K562 (cell line): Measurements from ENCODE around the gene EFR3B. TPM values are rescaled to one million over a fixed set of nuclear protein-coding genes. Genes with fewer than 3 reads are reported as not detected.

Experiments used
- ATAC-seq: fragments of 200-7000 bp; cut with Tn5 transposase; 3 replicates; pipeline ENCODE4 v1.9.1; 2020; ENCODE audit warnings: moderate library complexity
- BruUV-seq: library from RNA; stranded (reverse); fragments of 400-500 nt; replicated peaks from 2 replicates; lab custom pipeline; 2021; lab: Mats Ljungman, UMichigan
- CTCF ChIA-PET: fragments of 300-600 bp; formaldehyde crosslinking; extraction: SDS; loops from one replicate; lab custom pipeline; 2021; ENCODE audit warnings: low intra/inter-chr PET ratio; lab: Yijun Ruan, JAX
- POLR2A ChIA-PET: fragments of 300-600, 350-650 bp; sonication (Branson Sonifier 250); formaldehyde crosslinking; extraction: SDS; loops from one replicate; lab custom pipeline; 2021; ENCODE audit warnings: antibody characterized with exemption, inconsistent platforms; lab: Yijun Ruan, JAX
- DNase-seq, 4 experiments: peaks; one replicate each; pipeline versions ENCODE4 v3.0.0 to v3.0.0-alpha.2; 2011 to 2018; ENCODE audit warnings: low spot score in 3 of 4, mixed read lengths in 3 of 4; ENCODE audit errors: extremely low read depth in 1 of 4
- FAIRE-seq: peaks from 2 replicates; lab custom pipeline; 2011; peaks lifted over from hg19 to GRCh38; lab: Jason Lieb, UNC
- H2AFZ ChIP-seq: 2 replicates; pipeline ENCODE4 v1.6.0; 2011; ENCODE audit warnings: low read depth, low read length, control low read depth, inconsistent platforms
- H3K27ac ChIP-seq: fragments of 200-600 bp; 3 replicates; pipeline ENCODE4 v1.8.0; 2011; ENCODE audit warnings: low read depth, mild to moderate bottlenecking, control low read depth, inconsistent platforms, low read length, moderate library complexity, mixed read lengths; ENCODE audit errors: extremely low read depth
- H3K27me3 ChIP-seq, 2 experiments: fragments of 300-600 bp in 1 of 2; 2 replicates in 1 of 2; 3 replicates in 1 of 2; pipeline versions ENCODE4 v1.6.0 to v1.8.0; 2011; ENCODE audit warnings: inconsistent platforms in 2 of 2, low read length in 2 of 2, mild to moderate bottlenecking in 1 of 2, mixed read lengths in 1 of 2, moderate library complexity in 1 of 2; ENCODE audit not compliant: control insufficient read depth in 2 of 2, insufficient read depth in 2 of 2
- H3K36me3 ChIP-seq: fragments of 300-600 bp; 3 replicates; pipeline ENCODE4 v1.8.0; 2011; ENCODE audit warnings: mild to moderate bottlenecking, low read length, inconsistent platforms; ENCODE audit not compliant: control insufficient read depth, insufficient read depth
- H3K4me1 ChIP-seq, 2 experiments: fragments of 200-600 bp in 1 of 2; replicated peaks in 1 of 2; 2 replicates in 1 of 2; 3 replicates in 1 of 2; pipeline versions ENCODE4 v1.5.1 to v1.8.0; 2011; ENCODE audit warnings: inconsistent platforms in 2 of 2, low read length in 2 of 2, mild to moderate bottlenecking in 1 of 2, mixed read lengths in 1 of 2, moderate library complexity in 1 of 2; ENCODE audit not compliant: control insufficient read depth in 2 of 2, insufficient read depth in 2 of 2
- H3K4me2 ChIP-seq: 2 replicates; pipeline ENCODE4 v1.6.1; 2011; ENCODE audit warnings: low read length, control low read depth, inconsistent platforms, mixed read lengths; ENCODE audit not compliant: insufficient read depth
- H3K4me3 ChIP-seq: fragments of 200-600 bp; sonication (generic), shearing (Covaris generic); 2 replicates; pipeline ENCODE4 v1.5.1; 2016; ENCODE audit warnings: control low read depth, inconsistent platforms
- H3K79me2 ChIP-seq: fragments of 200-600 bp; 3 replicates; pipeline ENCODE4 v1.8.0; 2011; ENCODE audit warnings: low read length, inconsistent platforms; ENCODE audit not compliant: control insufficient read depth, insufficient read depth
- H3K9ac ChIP-seq, 2 experiments: 2 replicates each; pipeline versions ENCODE4 v1.6.0 to v1.6.1; 2011; ENCODE audit warnings: low read depth in 2 of 2, low read length in 2 of 2, control low read depth in 1 of 2, inconsistent platforms in 1 of 2, mild to moderate bottlenecking in 1 of 2, mixed read lengths in 1 of 2; ENCODE audit not compliant: insufficient read depth in 1 of 2
- H3K9me1 ChIP-seq: one replicate; pipeline ENCODE4 v1.6.0; 2011; ENCODE audit warnings: inconsistent platforms, mild to moderate bottlenecking, low read length, moderate library complexity; ENCODE audit not compliant: control insufficient read depth, insufficient read depth
- H3K9me3 ChIP-seq: replicated peaks from 2 replicates; pipeline ENCODE4 v1.5.1; 2011; ENCODE audit warnings: low read depth, low read length, inconsistent platforms; ENCODE audit not compliant: control insufficient read depth, insufficient read depth
- H4K20me1 ChIP-seq: replicated peaks from 2 replicates; pipeline ENCODE4 v1.6.1; 2011; ENCODE audit warnings: low read length, inconsistent platforms, mixed read lengths; ENCODE audit not compliant: control insufficient read depth, insufficient read depth
- ARID2 ChIP-seq: fragments of 450-650 bp; IDR thresholded peaks from 2 replicates; pipeline ENCODE4 v1.6.1; 2017; ENCODE audit warnings: antibody characterized with exemption, mild to moderate bottlenecking
- CBX8 ChIP-seq: fragments of 200-600 bp; sonication (generic); IDR thresholded peaks from 2 replicates; pipeline ENCODE4 v1.6.1; 2012; ENCODE audit warnings: borderline replicate concordance, mixed run types, low read depth, mild to moderate bottlenecking, moderate library complexity, mixed read lengths, low read length, control low read depth, inconsistent platforms; ENCODE audit not compliant: poor library complexity, severe bottlenecking; ENCODE audit errors: extremely low read depth
- GABPB2 ChIP-seq: fragments of 250-450 bp; sonication (Bioruptor Pico); conservative IDR thresholded peaks from 2 replicates; pipeline ENCODE4 v1.5.1; 2021; ENCODE audit warnings: mild to moderate bottlenecking
- MAFG ChIP-seq: fragments of 450-650 bp; conservative IDR thresholded peaks from 2 replicates; pipeline ENCODE4 v1.6.1; 2016; ENCODE audit warnings: missing genetic modification characterization, missing compliant biosample characterization
- RNF2 ChIP-seq: sonication (generic); IDR thresholded peaks from 2 replicates; pipeline ENCODE4 v1.6.1; 2016
- ZFP36 ChIP-seq: fragments of 150-350 bp; IDR thresholded peaks from 2 replicates; pipeline ENCODE4 v1.6.1; 2018; ENCODE audit warnings: low read length, low read depth; ENCODE audit not compliant: partially characterized antibody
- ZNF316 ChIP-seq: fragments of 450-650 bp; IDR thresholded peaks from 2 replicates; pipeline ENCODE4 v1.6.1; 2016
- WGBS: fragments of 100-300 bp; shearing (Covaris generic); methylation state at CpG from one replicate; pipeline ENCODE4 v1.1.6; 2016; ENCODE audit warnings: low coverage, mixed read lengths; ENCODE audit not compliant: insufficient coverage; ENCODE audit errors: missing lambda C conversion rate; 5-methylcytosine and 5-hydroxymethylcytosine counted together
- in situ Hi-C: fragments of 300-500 bp; cut with MboI; formaldehyde crosslinking; loops from 4 replicates; pipeline ENCODE4 v1.15.0; 2018; ENCODE audit warnings: inconsistent platforms, mixed read lengths
- intact Hi-C: fragments of 100-400 bp; cut with micrococcal nuclease; formaldehyde crosslinking; loops from 2 replicates; pipeline ENCODE4 v1.14.2; 2022
- polyA plus RNA-seq, 8 experiments: library from polyadenylated mRNA; depleted of rRNA in 4 of 8; stranded (reverse) in 5 of 8; unstranded in 3 of 8; fragments of >200 nt; fragmentation: Nextera tagmentation in 2 of 8; fragmentation: Illumina TruSeq in 1 of 8; extraction: Ambion mirVana in 2 of 8; extraction: Trizol in 1 of 8; gene quantifications; 2 replicates each; pipeline versions ENCODE4 v1.2.1 to v1.2.3, GENCODE V29; 2011 to 2014; ENCODE audit warnings: inconsistent platforms in 1 of 8, missing spikeins in 1 of 8
- total RNA-seq, 7 experiments: library from RNA; depleted of rRNA in 6 of 7; stranded (reverse); fragments of >200 nt in 6 of 7; fragmentation: Illumina TruSeq in 2 of 7; extraction: Trizol in 2 of 7; gene quantifications; 2 replicates each; pipeline versions ENCODE4 v1.2.1 to v1.2.3, GENCODE V29; 2011 to 2021; ENCODE audit warnings: low replicate concordance in 1 of 7

The EFR3B gene
- total and polyA plus RNA-seq, 9 of the 15 experiments (the other 6 are each of a cell fraction or from before 2014, with no cell fraction given) = not detected

DNA sequence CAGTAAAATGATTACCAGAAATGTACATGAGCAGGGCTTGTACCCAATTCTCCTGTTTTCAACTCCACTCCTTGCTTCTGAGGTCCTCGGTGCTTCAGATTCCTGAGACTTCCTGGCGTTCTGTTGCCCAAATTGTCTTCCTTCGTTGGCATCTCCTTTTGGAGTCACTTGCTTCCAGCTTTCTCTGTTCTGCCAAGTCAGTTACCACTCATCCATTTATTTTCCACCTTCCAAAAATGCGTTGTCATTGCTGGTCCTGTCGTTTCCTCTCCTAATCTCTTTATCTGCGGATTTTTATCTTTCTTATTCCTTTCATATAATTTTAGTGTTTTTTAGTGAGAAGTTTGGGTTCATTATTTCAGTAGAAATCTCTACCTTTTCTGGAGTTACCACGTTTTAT is 18.5 kb upstream of the EFR3B start:
- peak; percentile 71 for TF ChIP-seq MAFG (tag)
- no peak for TF ChIP-seq ARID2
- peak; percentile 68 for TF ChIP-seq CBX8
- peak; percentile 49 for TF ChIP-seq ZNF316
- TF ChIP-seq ZFP36 = peak; percentile 41
- peak; percentile 34; the same call in 1 of the 2 replicates for TF ChIP-seq RNF2
- no peak for TF ChIP-seq GABPB2 (CRISPR knock-in tag)
- intact Hi-C loops (no loop called here), in situ Hi-C loops (no loop called here)
- Histone ChIP-seq H3K4me3 (no peak overlapping the region), H3K4me1 (no peaks in the 10 kb centered on the region), H3K9me1 (no peaks in the 10 kb centered on the region), H2AFZ (no peak overlapping the region), H3K4me2 (no peak overlapping the region), H3K27me3 (peaks cover 11 to 32% of the 10 kb centered on the region in 2 experiments), H3K36me3 (no peaks in the 10 kb centered on the region), H3K79me2 (no peaks in the 10 kb centered on the region), H3K27ac (no peak overlapping the region), H3K9me3 (no peaks in the 10 kb centered on the region), H3K9ac (no peak overlapping the region), H4K20me1 (no peaks in the 10 kb centered on the region)
- POLR2A ChIA-PET = interaction anchor here (0.6 to 1.1 kb wide), 3 partner anchors 8 to 19 kb away, joined by 3 read pairs; partner anchors contain the start of gene EFR3B
- WGBS = 2% methylated on average over 7 of the region's 7 CpGs
- CTCF ChIA-PET = no interaction called here
- BruUV-seq = no TSS peak
- FAIRE-seq (no peak), DNase-seq (no peak), ATAC-seq (no peak)
